ENCODE measurements around the gene MST1. TPM values are rescaled to one million over a fixed set of nuclear protein-coding genes. Genes with fewer than 3 reads are reported as not detected.
A peak's percentile ranks its signal among the peaks of the same experiment; 100 is the strongest.

The MST1 gene
- total RNA-seq, 1 donor from 2014 or later = 50.7 TPM

DNA sequence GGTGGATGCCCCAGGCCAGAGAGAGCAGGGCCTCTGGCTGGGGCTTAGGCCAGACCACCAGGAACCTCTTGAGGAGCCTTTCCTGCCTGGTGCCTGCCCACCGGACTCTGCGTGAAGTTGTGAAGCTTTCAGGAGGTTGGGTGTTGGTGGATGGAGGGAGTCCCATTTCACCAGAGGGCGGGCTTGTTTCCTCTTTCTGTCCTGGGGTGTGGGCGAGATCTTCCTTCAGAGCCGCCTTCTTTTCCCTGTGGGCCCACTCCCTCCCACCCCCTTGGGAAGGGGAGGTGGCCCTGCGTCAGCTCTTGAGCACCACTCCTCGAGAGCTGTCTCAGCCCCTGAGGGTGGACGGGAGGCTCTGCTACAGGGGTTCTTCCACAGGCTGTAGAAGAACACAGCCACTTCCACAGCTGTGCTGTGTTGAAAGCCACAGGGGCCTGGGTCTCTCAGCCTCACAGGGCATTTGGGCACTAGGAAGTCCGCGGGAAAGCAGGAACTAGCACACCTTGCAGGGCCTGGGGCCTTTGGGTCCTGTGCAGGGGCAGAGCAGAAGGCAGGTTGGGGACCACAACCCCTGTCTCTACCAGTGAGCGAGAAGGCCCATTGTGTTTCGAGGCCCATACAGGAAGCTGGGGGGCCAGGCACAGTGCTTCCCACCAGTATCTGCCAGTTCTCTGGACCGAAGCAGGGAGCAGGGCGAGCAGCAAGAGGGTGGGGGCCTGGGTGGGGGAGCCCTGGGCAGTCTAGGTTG lies 28.1 kb upstream of the MST1 start:
- no peaks in the 10 kb centered on the region for H3K36me3 Mint-ChIP-seq
- H3K4me3 Mint-ChIP-seq = peak overlapping the region; percentile 55
- H3K27me3 Mint-ChIP-seq = no peaks in the 10 kb centered on the region
- H3K9me3 Mint-ChIP-seq = no peaks in the 10 kb centered on the region
- peaks cover 9% of the 10 kb centered on the region for H3K4me1 Mint-ChIP-seq (ENCODE audit: unreplicated experiment)
- H3K27ac Mint-ChIP-seq = no peak overlapping the region
- DNase-seq (ENCODE audit: extremely low spot score, unreplicated experiment) = no peak
- no peak for TF ChIP-seq CTCF (conservative IDR thresholded peaks at IDR 0.05)

DNA sequence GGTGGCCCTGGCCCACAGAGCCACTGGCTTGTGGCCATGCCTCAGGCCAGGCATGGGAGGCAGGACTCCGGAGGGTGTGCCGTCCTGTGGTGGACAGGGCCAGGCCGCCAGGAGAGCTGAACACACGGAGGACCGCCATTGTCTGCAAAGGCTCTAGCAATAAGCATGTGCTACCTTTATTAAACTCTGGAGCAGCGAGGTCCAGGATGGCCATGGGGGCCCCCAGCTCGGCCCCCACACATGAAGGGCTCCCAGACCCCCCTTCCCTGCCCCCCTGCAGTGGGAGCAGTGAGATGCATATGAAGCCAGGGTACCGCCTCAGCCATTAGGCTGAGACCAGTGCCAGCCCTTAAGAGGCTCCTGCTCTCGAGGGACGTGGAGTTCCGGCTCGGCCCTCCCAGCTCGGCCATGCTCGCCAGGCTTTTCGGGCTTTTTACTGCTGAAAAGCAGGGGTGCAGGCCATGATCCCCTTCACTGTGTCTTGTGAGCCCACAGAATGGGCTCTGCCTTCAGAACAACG lies 27.5 kb upstream of the MST1 start:
- DNase-seq (ENCODE audit: extremely low spot score, unreplicated experiment) = no peak

DNA sequence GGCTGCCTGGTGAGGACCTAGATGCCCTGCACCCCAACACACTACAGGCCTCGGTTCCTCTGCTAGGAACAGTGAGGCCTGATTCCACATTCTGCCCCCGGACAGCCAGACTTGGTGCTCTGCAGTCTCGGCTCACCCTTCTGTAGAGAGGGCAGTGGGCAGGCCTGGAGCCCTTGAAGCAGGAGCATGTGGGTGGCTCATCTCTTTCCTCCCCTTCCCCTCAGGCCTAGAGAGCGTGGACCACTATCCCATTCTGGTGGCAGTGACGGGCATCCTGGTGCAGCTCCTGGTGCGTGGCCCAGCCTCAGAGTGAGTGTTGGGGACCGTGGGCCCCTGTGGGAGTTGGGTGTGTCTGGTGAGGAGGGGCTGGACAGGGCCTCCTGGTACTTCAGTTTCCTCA lies 26.9 kb upstream of the MST1 start:
- H3K27ac Mint-ChIP-seq = no peak overlapping the region

More for the DNA sequence above, 27.5 kb upstream of the MST1 start:
- H3K4me1 Mint-ChIP-seq (ENCODE audit: unreplicated experiment) = peaks cover 8% of the 10 kb centered on the region
- TF ChIP-seq CTCF (conservative IDR thresholded peaks at IDR 0.05) = no peak
- H3K36me3 Mint-ChIP-seq = no peaks in the 10 kb centered on the region
- H3K4me3 Mint-ChIP-seq = no peak overlapping the region
- H3K9me3 Mint-ChIP-seq = no peaks in the 10 kb centered on the region
- no peaks in the 10 kb centered on the region for H3K27me3 Mint-ChIP-seq
- no peak overlapping the region for H3K27ac Mint-ChIP-seq

GRCh38 chr3:49715611-49716121 lies 26.4 kb upstream of the MST1 start:
- no peak overlapping the region for H3K27ac Mint-ChIP-seq
- peaks cover 8% of the 10 kb centered on the region for H3K4me1 Mint-ChIP-seq (ENCODE audit: unreplicated experiment)
- no peak overlapping the region for H3K4me3 Mint-ChIP-seq
- no peak for TF ChIP-seq CTCF (conservative IDR thresholded peaks at IDR 0.05)
- H3K27me3 Mint-ChIP-seq = no peaks in the 10 kb centered on the region
- no peaks in the 10 kb centered on the region for H3K9me3 Mint-ChIP-seq
- DNase-seq (ENCODE audit: extremely low spot score, unreplicated experiment) = no peak
- H3K36me3 Mint-ChIP-seq = no peaks in the 10 kb centered on the region

More for the DNA sequence above, 26.9 kb upstream of the MST1 start:
- Mint-ChIP-seq H3K27me3 (no peaks in the 10 kb centered on the region), H3K4me3 (no peak overlapping the region), H3K4me1 (ENCODE audit: unreplicated experiment) (peaks cover 8% of the 10 kb centered on the region), H3K9me3 (no peaks in the 10 kb centered on the region), H3K36me3 (no peaks in the 10 kb centered on the region)
- peak; percentile 68 for DNase-seq (ENCODE audit: extremely low spot score, unreplicated experiment)
- TF ChIP-seq CTCF (conservative IDR thresholded peaks at IDR 0.05) = no peak

- no peak overlapping the region for H3K27ac Mint-ChIP-seq
- no peaks in the 10 kb centered on the region for H3K36me3 Mint-ChIP-seq
- no peaks in the 10 kb centered on the region for H3K27me3 Mint-ChIP-seq
- TF ChIP-seq CTCF (conservative IDR thresholded peaks at IDR 0.05) = no peak
- H3K4me1 Mint-ChIP-seq (ENCODE audit: unreplicated experiment) = peaks cover 8% of the 10 kb centered on the region
- H3K4me3 Mint-ChIP-seq = no peak overlapping the region
- no peak for DNase-seq (ENCODE audit: extremely low spot score, unreplicated experiment)
- no peaks in the 10 kb centered on the region for H3K9me3 Mint-ChIP-seq
Measured at GRCh38 chr3:49714728-49715550, 25.7 kb upstream of the MST1 start.
